HCT116 (cell line): ENCODE data around the gene TPK1.

ENCODE experiments used
- CTCF ChIP-seq, 3 experiments: fragments of 200-600 bp in 1 of 3; sonication (generic) in 1 of 3; IDR thresholded peaks in 2 of 3; conservative IDR thresholded peaks in 1 of 3; 2 replicates each; pipeline ENCODE4 v1.5.1; 2012 to 2017; ENCODE audit warnings: low read depth in 2 of 3, low read length in 2 of 3, antibody characterized with exemption in 1 of 3, borderline replicate concordance in 1 of 3, control low read depth in 1 of 3, mild to moderate bottlenecking in 1 of 3, mixed read lengths in 1 of 3, mixed run types in 1 of 3, moderate library complexity in 1 of 3; ENCODE audit not compliant: insufficient read depth in 1 of 3
- EZH2 ChIP-seq: fragments of 200-600 bp; sonication (generic); IDR thresholded peaks from 2 replicates; pipeline ENCODE4 v1.6.1; 2017; ENCODE audit warnings: antibody characterized with exemption, mixed run types
- FOSL1 ChIP-seq: IDR thresholded peaks from 2 replicates; pipeline ENCODE4 v1.6.1; 2012; ENCODE audit warnings: low read depth
- MAX ChIP-seq: IDR thresholded peaks from 2 replicates; pipeline ENCODE4 v1.6.1; 2012
- POLR2A ChIP-seq: IDR thresholded peaks from 2 replicates; pipeline ENCODE4 v1.7.0; 2011; ENCODE audit warnings: borderline replicate concordance; ENCODE audit not compliant: insufficient read depth, insufficient read length; ENCODE audit errors: extremely low read depth
- RAD21 ChIP-seq: IDR thresholded peaks from 2 replicates; pipeline ENCODE4 v1.6.1; 2012; ENCODE audit warnings: low read depth, mild to moderate bottlenecking
- REST ChIP-seq: IDR thresholded peaks from 2 replicates; pipeline ENCODE4 v1.6.1; 2012; ENCODE audit warnings: low read depth
- SP1 ChIP-seq: IDR thresholded peaks from 2 replicates; pipeline ENCODE4 v1.6.1; 2012; ENCODE audit warnings: low read depth
- YY1 ChIP-seq: IDR thresholded peaks from 2 replicates; pipeline ENCODE4 v1.6.1; 2011; ENCODE audit warnings: low read length, low read depth, moderate library complexity, mild to moderate bottlenecking; ENCODE audit not compliant: insufficient replicate concordance; ENCODE audit errors: extremely low read depth

DNA sequence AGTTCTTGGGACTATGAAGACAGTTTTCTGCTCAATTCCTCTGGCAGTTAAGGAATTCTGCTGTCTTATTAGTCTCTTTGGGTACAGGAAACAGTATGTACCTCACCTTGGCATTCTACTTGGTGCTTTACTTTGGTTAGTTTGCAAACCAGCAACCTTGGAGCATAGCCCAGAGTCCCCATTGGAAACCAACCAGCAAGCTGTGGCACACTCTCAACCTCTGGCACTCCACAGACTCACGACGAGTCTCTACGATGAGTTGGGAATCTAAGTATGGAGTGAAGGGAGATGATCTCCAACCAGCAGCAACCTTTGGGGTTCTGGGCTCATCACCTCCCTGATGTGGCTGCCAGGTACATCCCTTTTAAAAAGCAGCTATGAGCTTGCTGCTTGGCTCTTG lies 43.8 kb downstream of the TPK1 start:
- no peak for TF ChIP-seq REST
- no peak for TF ChIP-seq CTCF (IDR thresholded peaks at IDR 0.05 in 2 of 3, conservative IDR thresholded peaks at IDR 0.05 in 1 of 3; ENCODE audit: borderline replicate concordance in 1 of 3, insufficient read depth in 1 of 3, low read depth in 2 of 3, low read length in 2 of 3)
- no peak for TF ChIP-seq RAD21
- no peak for TF ChIP-seq MAX
- TF ChIP-seq EZH2, result no peak
- no peak for TF ChIP-seq YY1
- no peak for TF ChIP-seq POLR2A
- TF ChIP-seq SP1, result no peak
- no peak for TF ChIP-seq FOSL1
